ENCODE results near the gene SYNGR1. TPM values are rescaled to one million over a fixed set of nuclear protein-coding genes. Genes with fewer than 3 reads are reported as not detected.

The SYNGR1 gene
- total and polyA plus RNA-seq, 2 donors (not counting 1 experiment from before 2014, with no cell fraction given): 9.4 to 31.9 TPM

GRCh38 chr22:39388261-39389011 lies 38.6 kb downstream of the SYNGR1 start:
- ATAC-seq (ENCODE audit: low read depth) (peak; percentile 88), DNase-seq (peak; percentile 91)
- Histone ChIP-seq H2AFZ (ENCODE audit: insufficient read depth, low read depth, low read length, poor library complexity, severe bottlenecking) (peak overlapping the region; percentile 71), H3K4me1 (ENCODE audit: control insufficient read depth in 2 of 2, insufficient read depth in 2 of 2, low read length in 2 of 2) (peaks cover 0 to 14% of the 10 kb centered on the region in 2 donors), H3K9me3 (ENCODE audit: control extremely low read depth in 1 of 3, control insufficient read depth in 2 of 3, insufficient read depth in 1 of 3, low read length in 2 of 3) (no peaks in the 10 kb centered on the region), H3K4me2 (replicated peaks; ENCODE audit: low read depth, low read length, poor library complexity, severe bottlenecking) (peak overlapping the region; percentile 96), H3K4me3 (ENCODE audit: control extremely low read depth in 1 of 5, extremely low read depth in 1 of 5, insufficient read depth in 1 of 5, low read depth in 2 of 5, low read length in 4 of 5) (peak overlapping the region in 4 of 5 experiments; percentile 61 to 76 (median 69)), H3K9ac (ENCODE audit: low read length) (peak overlapping the region; percentile 61), H4K20me1 (ENCODE audit: control insufficient read depth, insufficient read depth, low read length, poor library complexity, severe bottlenecking) (no peaks in the 10 kb centered on the region), H3K27ac (ENCODE audit: low read length in 2 of 2) (peak overlapping the region; percentile 68 to 70), H3K27me3 (replicated peaks in 1 of 4; ENCODE audit: control extremely low read depth in 1 of 4, control insufficient read depth in 3 of 4, insufficient read depth in 4 of 4, low read length in 3 of 4) (no peaks in the 10 kb centered on the region), H3K79me2 (ENCODE audit: control insufficient read depth, insufficient read depth, low read length) (no peaks in the 10 kb centered on the region), H3K36me3 (replicated peaks in 1 of 2; ENCODE audit: control extremely low read depth in 1 of 2, control insufficient read depth in 1 of 2, extremely low read depth in 1 of 2, insufficient read depth in 2 of 2, low read length in 1 of 2) (peaks cover 0 to 6% of the 10 kb centered on the region in 2 experiments)
- WGBS (ENCODE audit: insufficient coverage): under 1% methylated on average over 56 of the region's 56 CpGs
- H3K9me3 Mint-ChIP-seq (ENCODE audit: insufficient read depth): no peaks in the 10 kb centered on the region
- peak overlapping the region; percentile 91 for H3K27ac Mint-ChIP-seq
- ChIA-PET CTCF (interaction anchor here (0.6 to 2.2 kb wide), 9 partner anchors 10 to 187 kb away, joined by 3 to 9 read pairs (median 4); partner anchors contain the start of gene TAB1), POLR2A (interaction anchor here (0.6 to 2.7 kb wide), 5 partner anchors 36 to 1430 kb away, joined by 3 to 10 read pairs (median 7); partner anchors contain the start of gene RPL3)
- H3K4me1 Mint-ChIP-seq: peaks cover 10% of the 10 kb centered on the region
- TF ChIP-seq CTCF (IDR thresholded peaks at IDR 0.05) (peak; percentile 22), EZH2 (IDR thresholded peaks at IDR 0.05; ENCODE audit: borderline replicate concordance, insufficient read depth, low read depth, low read length, poor library complexity, severe bottlenecking) (no peak)
- intact Hi-C loops (cut with micrococcal nuclease): loop anchor here (1.0 to 5.0 kb wide), 4 partner anchors 11 to 69 kb away; partner anchors contain the start of genes RPL3 and TAB1
- peak overlapping the region; percentile 90 for H3K4me3 Mint-ChIP-seq
- H3K27me3 Mint-ChIP-seq: no peaks in the 10 kb centered on the region

Measured in B cell (primary cell).